GM18502 (cell line): ENCODE data around the gene ASB7.
A peak's percentile ranks its signal among the peaks of the same experiment; 100 is the strongest.

Experiments used
- ATAC-seq: cut with Tn5 transposase; IDR thresholded peaks from one replicate; pipeline ENCODE4 v1.9.1; 2021; ENCODE audit warnings: mild to moderate bottlenecking; ENCODE audit not compliant: unreplicated experiment, poor library complexity

ASB7 gene

GRCh38 chr15:100595964-100596363, 6.4 kb upstream of the ASB7 start:
- ATAC-seq, result no peak

GRCh38 chr15:100596792-100597191, 5.6 kb upstream of the ASB7 start:
- ATAC-seq, result peak; percentile 88

- no peak for ATAC-seq
These were observed 4.5 kb upstream of the ASB7 start for GRCh38 chr15:100597862-100598261.

- ATAC-seq, result no peak
These were observed 3.7 kb upstream of the ASB7 start for GRCh38 chr15:100598655-100599054.

GRCh38 chr15:100601163-100601562, 1.2 kb upstream of the ASB7 start:
- no peak for ATAC-seq

GRCh38 chr15:100601617-100602063, 749 bp upstream of the ASB7 start:
- ATAC-seq, result peak; percentile 16

GRCh38 chr15:100602823-100603393, 519 bp downstream of the ASB7 start:
- ATAC-seq, result peak; percentile 47

GRCh38 chr15:100612539-100612938, 10.2 kb downstream of the ASB7 start:
- ATAC-seq, result no peak

- ATAC-seq, result no peak
These were observed 10.8 kb downstream of the ASB7 start for GRCh38 chr15:100613208-100613607.

- no peak for ATAC-seq
These were observed 11.9 kb downstream of the ASB7 start for GRCh38 chr15:100614336-100614735.

GRCh38 chr15:100614918-100615317, 12.5 kb downstream of the ASB7 start:
- ATAC-seq, result no peak

GRCh38 chr15:100615801-100616200, 13.4 kb downstream of the ASB7 start:
- ATAC-seq, result no peak

- no peak for ATAC-seq
These were observed 14.3 kb downstream of the ASB7 start for GRCh38 chr15:100616700-100617099.

GRCh38 chr15:100623301-100623700, 20.9 kb downstream of the ASB7 start:
- ATAC-seq, result no peak

- peak; percentile 85 for ATAC-seq
These were observed 25.5 kb downstream of the ASB7 start for GRCh38 chr15:100627789-100628395.

GRCh38 chr15:100628746-100629145, 26.4 kb downstream of the ASB7 start:
- ATAC-seq, result no peak

- ATAC-seq, result no peak
These were observed 29.4 kb downstream of the ASB7 start for GRCh38 chr15:100631831-100632230.

GRCh38 chr15:100633763-100634075, 31.3 kb downstream of the ASB7 start:
- no peak for ATAC-seq

GRCh38 chr15:100635406-100636071, 33.1 kb downstream of the ASB7 start:
- no peak for ATAC-seq

- no peak for ATAC-seq
These were observed 35.9 kb downstream of the ASB7 start for GRCh38 chr15:100638177-100638730.

- no peak for ATAC-seq
These were observed 40.0 kb downstream of the ASB7 start for GRCh38 chr15:100642213-100642949.
